Mononuclear cell (primary cell): Measurements from ENCODE around the gene PMP22. TPM values are rescaled to one million over a fixed set of nuclear protein-coding genes. Genes with fewer than 3 reads are reported as not detected.
"Not testable (repeated sequence)": the region's sequence is repeated elsewhere in the genome, so short reads cannot be mapped to it uniquely, and the experiment has no call there.

Experiments used
- H3K27me3 ChIP-seq: 2 replicates; pipeline ENCODE4 v1.6.0; 2011; ENCODE audit warnings: low read length, control low read depth; ENCODE audit not compliant: insufficient read depth
- H3K4me1 ChIP-seq: 2 replicates; pipeline ENCODE4 v1.5.1; 2011; ENCODE audit warnings: mild to moderate bottlenecking, low read length, control low read depth; ENCODE audit not compliant: insufficient read depth
- H3K4me3 ChIP-seq: 2 replicates; pipeline ENCODE4 v1.5.1; 2011; ENCODE audit warnings: mild to moderate bottlenecking, low read length, moderate library complexity
- H3K9me3 ChIP-seq: 2 replicates; pipeline ENCODE4 v1.5.1; 2011; ENCODE audit warnings: low read depth, mild to moderate bottlenecking, control low read depth, low read length
- total RNA-seq: library from RNA; depleted of rRNA; stranded (reverse); fragments of >200 nt; gene quantifications from one replicate; pipeline ENCODE4 v1.2.3, GENCODE V29; 2012

Gene PMP22
- total RNA-seq, 1 donor, result 2.0 TPM

DNA sequence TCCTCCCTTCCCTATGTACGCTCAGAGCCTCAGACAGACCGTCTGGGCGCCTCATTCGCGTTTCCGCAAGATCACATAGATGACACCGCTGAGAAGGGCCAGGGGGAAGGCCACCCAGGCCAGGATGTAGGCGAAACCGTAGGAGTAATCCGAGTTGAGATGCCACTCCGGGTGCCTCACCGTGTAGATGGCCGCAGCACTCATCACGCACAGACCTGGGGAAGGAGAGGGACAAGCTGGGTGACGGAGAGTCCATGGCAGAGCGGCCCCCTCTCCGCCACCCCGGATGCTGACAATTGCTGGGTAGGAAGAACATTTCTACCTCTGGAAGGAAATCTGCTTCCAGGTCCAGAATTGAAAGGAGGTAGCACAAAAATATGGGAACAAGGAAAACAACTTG, 34.3 kb downstream of the PMP22 start:
- H3K9me3 ChIP-seq, result no peaks in the 10 kb centered on the region
- H3K4me1 ChIP-seq, result peaks cover 6% of the 10 kb centered on the region
- no peaks in the 10 kb centered on the region for H3K27me3 ChIP-seq
- no peak overlapping the region for H3K4me3 ChIP-seq

DNA sequence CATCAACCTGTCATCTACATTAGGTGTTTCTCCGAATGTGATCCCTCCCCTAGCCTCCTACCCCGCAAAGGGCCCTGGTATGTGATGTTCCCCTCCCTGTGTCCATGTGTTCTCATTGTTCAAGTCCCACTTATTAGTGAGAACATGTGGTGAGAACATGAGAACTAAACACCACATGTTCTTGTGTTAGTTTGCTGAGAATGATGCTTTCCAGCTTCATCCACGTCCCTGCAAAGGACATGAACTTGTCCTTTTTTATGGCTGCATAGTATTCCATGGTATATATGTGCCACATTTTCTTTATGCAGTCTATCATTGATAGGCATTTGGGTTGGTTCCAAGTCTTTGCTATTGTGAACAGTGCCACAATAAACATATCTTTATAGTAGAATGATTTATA, 43.3 kb downstream of the PMP22 start:
- H3K4me1 ChIP-seq, result not testable (repeated sequence)

GRCh38 chr17:15220785-15221184, 44.3 kb downstream of the PMP22 start:
- no peak overlapping the region for H3K4me3 ChIP-seq
- H3K4me1 ChIP-seq, result no peaks in the 10 kb centered on the region
- H3K27me3 ChIP-seq, result no peaks in the 10 kb centered on the region
- no peaks in the 10 kb centered on the region for H3K9me3 ChIP-seq

More for the DNA sequence above, 43.3 kb downstream of the PMP22 start:
- not testable (repeated sequence) for H3K9me3 ChIP-seq, H3K4me3 ChIP-seq, H3K27me3 ChIP-seq

GRCh38 chr17:15216481-15216880, 48.6 kb downstream of the PMP22 start:
- H3K4me3 ChIP-seq, result no peak overlapping the region
- peaks cover 3% of the 10 kb centered on the region for H3K27me3 ChIP-seq
- no peaks in the 10 kb centered on the region for H3K4me1 ChIP-seq
- H3K9me3 ChIP-seq, result no peaks in the 10 kb centered on the region

DNA sequence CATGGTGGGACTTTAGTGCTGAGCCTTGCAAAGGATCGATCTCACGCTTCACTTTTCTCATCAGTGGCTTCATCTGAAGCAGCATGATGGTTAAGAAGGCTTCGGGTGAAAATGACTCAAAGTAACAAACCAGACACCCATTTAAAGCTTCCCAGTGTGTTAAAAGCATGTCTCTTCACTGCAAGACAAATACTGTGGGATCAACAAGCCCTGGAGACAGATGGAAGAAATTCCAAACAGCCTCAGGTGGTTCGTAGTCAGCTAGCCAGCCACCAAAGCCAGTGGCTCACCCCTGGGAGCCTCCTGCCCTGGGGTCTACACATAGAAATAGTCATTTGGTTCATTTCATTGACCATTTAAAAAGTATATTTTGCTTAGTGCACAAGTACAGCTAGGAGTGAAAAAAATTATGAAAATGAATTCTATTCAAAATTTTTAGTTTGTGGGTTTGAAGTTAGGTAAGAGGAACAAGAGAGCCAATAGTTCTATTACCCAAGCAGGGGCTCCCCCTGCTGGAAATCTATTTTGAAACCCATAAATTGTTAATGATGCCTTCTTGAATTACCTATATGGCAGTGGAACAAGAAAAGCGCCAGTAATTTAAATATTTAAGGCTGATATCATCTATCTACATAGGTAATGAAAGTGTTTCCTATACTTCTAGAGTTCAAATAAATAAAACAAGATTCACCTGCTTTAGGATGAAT, 51.6 kb downstream of the PMP22 start:
- H3K27me3 ChIP-seq, result peaks cover 3% of the 10 kb centered on the region
- no peaks in the 10 kb centered on the region for H3K9me3 ChIP-seq
- no peaks in the 10 kb centered on the region for H3K4me1 ChIP-seq
- H3K4me3 ChIP-seq, result no peak overlapping the region

- Histone ChIP-seq H3K4me1 (no peaks in the 10 kb centered on the region), H3K27me3 (peaks cover under 1% of the 10 kb centered on the region), H3K9me3 (no peaks in the 10 kb centered on the region), H3K4me3 (no peak overlapping the region)
These were observed 54.9 kb downstream of the PMP22 start for GRCh38 chr17:15210247-15210646.

- H3K27me3 ChIP-seq, H3K4me1 ChIP-seq, H3K9me3 ChIP-seq, H3K4me3 ChIP-seq: not testable (repeated sequence)
These were observed 62.1 kb downstream of the PMP22 start for GRCh38 chr17:15203062-15203461.

DNA sequence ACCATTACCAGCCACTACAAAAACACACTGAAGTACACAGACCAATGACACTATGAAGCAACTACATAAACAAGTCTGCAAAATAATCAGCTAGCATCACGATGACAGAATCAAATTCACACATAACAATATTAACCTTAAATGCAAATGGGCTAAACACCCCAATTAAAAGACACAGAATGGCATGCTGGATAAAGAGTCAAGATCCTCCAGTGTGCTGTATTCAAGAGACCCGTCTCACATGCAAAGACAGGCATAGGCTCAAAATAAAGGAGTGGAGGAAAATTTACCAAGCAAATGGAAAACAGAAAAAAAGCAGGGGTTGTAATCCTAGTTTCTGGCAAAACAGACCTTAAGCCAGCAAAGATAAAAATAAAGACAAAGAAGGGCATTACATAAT, 64.6 kb downstream of the PMP22 start:
- not testable (repeated sequence) for H3K4me1 ChIP-seq, H3K9me3 ChIP-seq, H3K4me3 ChIP-seq, H3K27me3 ChIP-seq

DNA sequence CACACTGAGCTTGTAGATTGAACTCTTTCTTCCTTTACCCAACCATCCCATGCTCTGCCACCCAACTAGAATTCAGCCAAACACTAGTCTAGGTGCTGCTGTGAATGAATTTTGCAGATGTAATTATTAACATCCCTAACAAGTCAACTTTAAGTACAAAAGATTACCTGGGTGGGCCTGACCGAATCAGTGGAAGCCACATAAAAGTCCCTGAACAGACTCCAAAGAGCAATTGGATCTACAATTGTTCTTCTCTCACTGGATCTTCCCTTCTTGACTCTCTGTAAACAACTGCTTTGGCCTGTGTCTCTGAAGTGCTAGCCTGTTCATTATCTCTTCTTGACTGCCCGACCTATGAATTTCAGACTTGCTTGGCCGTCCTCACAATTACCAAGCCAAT, 67.9 kb downstream of the PMP22 start:
- Histone ChIP-seq H3K9me3 (no peaks in the 10 kb centered on the region), H3K4me3 (no peak overlapping the region), H3K27me3 (peaks cover 2% of the 10 kb centered on the region), H3K4me1 (no peaks in the 10 kb centered on the region)

GRCh38 chr17:15194859-15195277, 70.3 kb downstream of the PMP22 start:
- no peaks in the 10 kb centered on the region for H3K4me1 ChIP-seq
- no peaks in the 10 kb centered on the region for H3K9me3 ChIP-seq
- H3K27me3 ChIP-seq, result no peaks in the 10 kb centered on the region
- H3K4me3 ChIP-seq, result no peak overlapping the region

GRCh38 chr17:15185625-15185991, 79.5 kb downstream of the PMP22 start:
- H3K4me1 ChIP-seq, result peaks cover 5% of the 10 kb centered on the region
- no peak overlapping the region for H3K4me3 ChIP-seq
- H3K9me3 ChIP-seq, result no peaks in the 10 kb centered on the region
- no peaks in the 10 kb centered on the region for H3K27me3 ChIP-seq

- peaks cover 5% of the 10 kb centered on the region for H3K4me1 ChIP-seq
- H3K27me3 ChIP-seq, result no peaks in the 10 kb centered on the region
- H3K9me3 ChIP-seq, result no peaks in the 10 kb centered on the region
- H3K4me3 ChIP-seq, result no peak overlapping the region
These were observed 80.1 kb downstream of the PMP22 start for GRCh38 chr17:15184872-15185624.

- Histone ChIP-seq H3K4me3 (no peak overlapping the region), H3K9me3 (no peaks in the 10 kb centered on the region), H3K4me1 (peaks cover 5% of the 10 kb centered on the region), H3K27me3 (no peaks in the 10 kb centered on the region)
These were observed 83.3 kb downstream of the PMP22 start for GRCh38 chr17:15181816-15182215.

- H3K9me3 ChIP-seq, result no peaks in the 10 kb centered on the region
- H3K4me3 ChIP-seq, result no peak overlapping the region
- H3K4me1 ChIP-seq, result peaks cover 5% of the 10 kb centered on the region
- H3K27me3 ChIP-seq, result no peaks in the 10 kb centered on the region
These were observed 83.8 kb downstream of the PMP22 start for GRCh38 chr17:15181333-15181732.

DNA sequence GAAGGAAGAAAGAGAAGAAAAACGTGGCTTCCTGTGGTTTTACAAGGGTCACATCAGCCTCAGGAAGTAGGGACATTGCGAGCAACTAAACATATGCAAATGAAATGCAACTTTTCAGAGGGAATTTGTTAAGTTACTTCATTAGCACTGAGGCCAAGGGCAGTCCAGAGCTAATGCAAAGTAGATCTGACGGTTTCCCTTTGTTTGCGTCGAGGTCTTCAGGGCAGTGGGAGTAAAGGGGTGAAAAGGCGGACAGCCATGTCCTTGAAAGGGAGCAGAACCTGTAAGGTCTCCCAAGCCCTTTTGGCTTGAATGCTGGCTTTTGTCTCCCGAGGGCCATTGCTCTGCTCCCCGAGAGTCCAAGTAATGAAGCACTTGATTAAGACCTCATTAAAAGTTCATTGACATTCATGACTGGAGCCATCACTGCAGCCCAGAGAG, 85.0 kb downstream of the PMP22 start:
- no peak overlapping the region for H3K4me3 ChIP-seq
- no peaks in the 10 kb centered on the region for H3K9me3 ChIP-seq
- no peaks in the 10 kb centered on the region for H3K27me3 ChIP-seq
- peaks cover under 1% of the 10 kb centered on the region for H3K4me1 ChIP-seq
